HCT116 (cell line): ENCODE data around the gene LAMB2. TPM values are rescaled to one million over a fixed set of nuclear protein-coding genes. Genes with fewer than 3 reads are reported as not detected.

ENCODE experiments used
- ATAC-seq: fragments of 200-7000 bp; cut with Tn5 transposase; 2 replicates; pipeline ENCODE4 v1.9.1; 2020; ENCODE audit warnings: mild to moderate bottlenecking, moderate library complexity
- BruUV-seq: library from RNA; stranded (reverse); fragments of 400-500 nt; replicated peaks from 2 replicates; lab custom pipeline; 2021; lab: Mats Ljungman, UMichigan
- CTCF ChIA-PET: fragments of 300-600 bp; sonication (Branson Sonifier 250); formaldehyde crosslinking; loops from one replicate; lab custom pipeline; 2021; ENCODE audit warnings: antibody characterized with exemption; lab: Charles Lee
- POLR2A ChIA-PET: fragments of 300-600, 350-600 bp; sonication (Branson Sonifier 250); formaldehyde crosslinking; loops from one replicate; lab custom pipeline; 2021; ENCODE audit warnings: antibody characterized with exemption; lab: Charles Lee
- RAD21 ChIA-PET, 2 experiments: fragments of 300-600 bp; sonication (Branson Sonifier 250); formaldehyde crosslinking; loops; one replicate each; lab custom pipeline; 2023; ENCODE audit warnings: low total read pairs in 2 of 2; ENCODE audit not compliant: uncharacterized antibody in 2 of 2, unreplicated experiment in 2 of 2, low non-redundant PET in 1 of 2; lab: Charles Lee
- DNase-seq: peaks from one replicate; pipeline ENCODE4 v3.0.0-alpha.2; 2010; ENCODE audit warnings: low read depth, low spot score
- H2AFZ ChIP-seq: fragments of 200-600 bp; shearing (Covaris generic), sonication (generic); 2 replicates; pipeline ENCODE4 v1.6.1; 2017; ENCODE audit warnings: low read depth, mixed run types, mixed read lengths, antibody characterized with exemption, low read length; ENCODE audit not compliant: poor library complexity, severe bottlenecking
- H3K27ac ChIP-seq: 2 replicates; pipeline ENCODE4 v1.5.1; 2012; ENCODE audit warnings: low read depth, low read length
- H3K27me3 ChIP-seq: fragments of 200-600 bp; sonication (generic); 2 replicates; pipeline ENCODE4 v1.6.1; 2016; ENCODE audit warnings: mixed run types, low read length, mixed read lengths; ENCODE audit not compliant: insufficient read depth
- H3K36me3 ChIP-seq, 2 experiments: fragments of 200-500 bp in 1 of 2; fragments of 200-600 bp in 1 of 2; sonication (Bioruptor generic) in 1 of 2; sonication (generic) in 1 of 2; 2 replicates each; pipeline versions ENCODE4 v1.5.1 to v1.6.1; 2014 to 2016; ENCODE audit warnings: low read length in 2 of 2, inconsistent platforms in 1 of 2, mixed read lengths in 1 of 2, mixed run types in 1 of 2; ENCODE audit not compliant: insufficient read depth in 2 of 2, control insufficient read depth in 1 of 2
- H3K4me1 ChIP-seq, 2 experiments: fragments of 200-600 bp in 1 of 2; sonication (generic) in 1 of 2; 2 replicates each; pipeline versions ENCODE4 v1.5.1 to v1.6.1; 2012 to 2017; ENCODE audit warnings: low read length in 2 of 2, inconsistent platforms in 1 of 2, mild to moderate bottlenecking in 1 of 2, mixed read lengths in 1 of 2, mixed run types in 1 of 2, moderate library complexity in 1 of 2; ENCODE audit not compliant: insufficient read depth in 2 of 2, control insufficient read depth in 1 of 2
- H3K4me2 ChIP-seq: fragments of 200-600 bp; sonication (generic); 2 replicates; pipeline ENCODE4 v1.6.1; 2017; ENCODE audit warnings: mixed run types, low read length, mixed read lengths
- H3K4me3 ChIP-seq, 2 experiments: fragments of 200-600 bp in 1 of 2; sonication (generic) in 1 of 2; replicated peaks in 1 of 2; 2 replicates each; pipeline ENCODE4 v1.5.1; 2011 to 2016; ENCODE audit warnings: low read length in 2 of 2, control low read depth in 1 of 2, low read depth in 1 of 2, mild to moderate bottlenecking in 1 of 2, mixed read lengths in 1 of 2, mixed run types in 1 of 2
- H3K79me2 ChIP-seq: fragments of 200-600 bp; sonication (generic); 2 replicates; pipeline ENCODE4 v1.6.1; 2017; ENCODE audit warnings: mild to moderate bottlenecking, mixed run types, low read length, moderate library complexity, mixed read lengths; ENCODE audit not compliant: insufficient read depth
- H3K9ac ChIP-seq: fragments of 200-600 bp; sonication (generic); 2 replicates; pipeline ENCODE4 v1.6.1; 2016; ENCODE audit warnings: low read length, mixed read lengths
- H3K9me2 ChIP-seq: fragments of 200-600 bp; sonication (generic), shearing (Covaris generic); 2 replicates; pipeline ENCODE4 v1.6.1; 2017; ENCODE audit warnings: mixed run types, mild to moderate bottlenecking, moderate library complexity; ENCODE audit not compliant: insufficient read depth
- H3K9me3 ChIP-seq, 2 experiments: fragments of 200-500 bp in 1 of 2; fragments of 200-600 bp in 1 of 2; sonication (Bioruptor generic) in 1 of 2; sonication (generic) in 1 of 2; 2 replicates each; pipeline ENCODE4 v1.6.1; 2014 to 2017; ENCODE audit warnings: low read length in 2 of 2, mixed read lengths in 2 of 2, inconsistent platforms in 1 of 2, low read depth in 1 of 2, mild to moderate bottlenecking in 1 of 2, mixed run types in 1 of 2, moderate library complexity in 1 of 2; ENCODE audit not compliant: control insufficient read depth in 1 of 2, insufficient read depth in 1 of 2
- H4K20me1 ChIP-seq: fragments of 200-600 bp; sonication (generic), shearing (Covaris generic); 2 replicates; pipeline ENCODE4 v1.6.1; 2017; ENCODE audit warnings: mixed run types, mild to moderate bottlenecking, moderate library complexity; ENCODE audit not compliant: insufficient read depth
- CEBPB ChIP-seq: IDR thresholded peaks from 2 replicates; pipeline ENCODE4 v1.6.1; 2012; ENCODE audit warnings: low read depth
- MAX ChIP-seq: IDR thresholded peaks from 2 replicates; pipeline ENCODE4 v1.6.1; 2012
- POLR2A ChIP-seq: IDR thresholded peaks from 2 replicates; pipeline ENCODE4 v1.7.0; 2011; ENCODE audit warnings: borderline replicate concordance; ENCODE audit not compliant: insufficient read depth, insufficient read length; ENCODE audit errors: extremely low read depth
- POLR2AphosphoS5 ChIP-seq: IDR thresholded peaks from 2 replicates; pipeline ENCODE4 v1.6.1; 2011; ENCODE audit warnings: mild to moderate bottlenecking, low read depth, low read length, moderate library complexity
- TCF7L2 ChIP-seq: IDR thresholded peaks from 2 replicates; pipeline ENCODE4 v1.7.0; 2011; ENCODE audit warnings: borderline replicate concordance, inconsistent platforms; ENCODE audit not compliant: insufficient read depth, insufficient read length; ENCODE audit errors: extremely low read depth
- intact Hi-C: fragments of 100-400 bp; cut with micrococcal nuclease; formaldehyde crosslinking; loops from 2 replicates; pipeline ENCODE4 v1.10.0; 2022
- total RNA-seq: library from RNA; stranded (reverse); gene quantifications from one replicate; pipeline ENCODE4 v1.2.1, GENCODE V29; 2021; ENCODE audit not compliant: unreplicated experiment

LAMB2 gene
- total RNA-seq, 1 experiment from 2014 or later, result 213 TPM

GRCh38 chr3:49131576-49131975 is 1.3 kb downstream of the LAMB2 start:
- CTCF ChIA-PET, result no interaction called here
- peak overlapping the region; percentile 87; the same call in 1 of the 2 replicates for H3K9ac ChIP-seq
- H3K4me3 ChIP-seq, result peak overlapping the region; percentile 70 to 91
- no peak overlapping the region for H2AFZ ChIP-seq
- H3K4me2 ChIP-seq, result peak overlapping the region; percentile 100
- H3K36me3 ChIP-seq, result peaks cover 0 to 2% of the 10 kb centered on the region in 2 experiments; a peak in 1 of 4 replicates
- TF ChIP-seq TCF7L2 (no peak), POLR2AphosphoS5 (no peak), CEBPB (no peak), MAX (no peak)
- H3K27me3 ChIP-seq, result no peaks in the 10 kb centered on the region
- BruUV-seq, result no TSS peak
- H3K27ac ChIP-seq, result peak overlapping the region; percentile 89
- no peaks in the 10 kb centered on the region for H4K20me1 ChIP-seq
- ATAC-seq, result no peak
- RAD21 ChIA-PET, result no interaction called here
- no peaks in the 10 kb centered on the region for H3K9me3 ChIP-seq
- peaks cover 16 to 46% of the 10 kb centered on the region in 2 experiments for H3K4me1 ChIP-seq
- H3K79me2 ChIP-seq, result peaks cover 11% of the 10 kb centered on the region; the same call in 1 of the 2 replicates
- H3K9me2 ChIP-seq, result no peaks in the 10 kb centered on the region
- intact Hi-C loops, result no loop called here
- POLR2A ChIA-PET, result interaction anchor here (1.4 to 2.7 kb wide), 3 partner anchors 11 to 102 kb away, joined by 5 to 10 read pairs (median 6); partner anchors contain the start of genes IMPDH2, KLHDC8B and USP19
- DNase-seq, result no peak

GRCh38 chr3:49131040-49131439 is 1.8 kb downstream of the LAMB2 start:
- BruUV-seq, result no TSS peak
- ATAC-seq (no peak), DNase-seq (no peak)
- peaks cover 0 to 2% of the 10 kb centered on the region in 2 experiments; a peak in 1 of 4 replicates for H3K36me3 ChIP-seq
- H3K79me2 ChIP-seq, result peaks cover 11% of the 10 kb centered on the region; the same call in 1 of the 2 replicates
- no peaks in the 10 kb centered on the region for H3K9me3 ChIP-seq
- no peak overlapping the region for H2AFZ ChIP-seq
- H4K20me1 ChIP-seq, result no peaks in the 10 kb centered on the region
- ChIA-PET POLR2A (interaction anchor here (1.2 kb wide), 1 partner anchor 10 kb away, joined by 3 read pairs; the partner anchor contains the start of gene USP19), CTCF (no interaction called here), RAD21 (no interaction called here)
- no peak overlapping the region for H3K4me3 ChIP-seq
- H3K27me3 ChIP-seq, result no peaks in the 10 kb centered on the region
- intact Hi-C loops, result no loop called here
- H3K9ac ChIP-seq, result no peak overlapping the region
- TF ChIP-seq POLR2A, result no peak
- H3K4me1 ChIP-seq, result peaks cover 16 to 46% of the 10 kb centered on the region in 2 experiments
- no peak overlapping the region; the same call in 1 of the 2 replicates for H3K27ac ChIP-seq
- H3K4me2 ChIP-seq, result no peak overlapping the region
- no peaks in the 10 kb centered on the region for H3K9me2 ChIP-seq
